WERI-Rb-1 (cell line): ENCODE results near the gene TIGD3.
A peak's percentile ranks its signal among the peaks of the same experiment; 100 is the strongest.

Source experiments
- DNase-seq: peaks from one replicate; pipeline ENCODE4 v3.0.0-alpha.2; 2020
- H3K27ac ChIP-seq: fragments of 250-450 bp; sonication (Bioruptor Pico); 2 replicates; pipeline ENCODE4 v1.5.1; 2020; ENCODE audit warnings: mild to moderate bottlenecking, moderate library complexity
- H3K27me3 ChIP-seq: fragments of 250-450 bp; sonication (Bioruptor Pico); 2 replicates; pipeline ENCODE4 v1.5.1; 2021; ENCODE audit warnings: mild to moderate bottlenecking, low read depth, moderate library complexity; ENCODE audit not compliant: insufficient read depth, severe bottlenecking
- H3K36me3 ChIP-seq: fragments of 250-450 bp; sonication (Bioruptor Pico); 2 replicates; pipeline ENCODE4 v1.5.1; 2020; ENCODE audit warnings: mild to moderate bottlenecking, moderate library complexity
- H3K4me3 ChIP-seq: 2 replicates; pipeline ENCODE4 v1.5.1; 2011; ENCODE audit warnings: low read depth, mild to moderate bottlenecking, control low read depth, low read length
- H3K9me3 ChIP-seq: fragments of 250-450 bp; sonication (Bioruptor Pico); 2 replicates; pipeline ENCODE4 v1.5.1; 2021; ENCODE audit warnings: mild to moderate bottlenecking, moderate library complexity; ENCODE audit not compliant: severe bottlenecking
- TF ChIP-seq, protein P1 (sequence below): IDR thresholded peaks from 2 replicates; pipeline ENCODE4 v1.5.1; 2011; ENCODE audit warnings: low read depth, mild to moderate bottlenecking, control low read depth, inconsistent platforms, low read length

Gene TIGD3

DNA sequence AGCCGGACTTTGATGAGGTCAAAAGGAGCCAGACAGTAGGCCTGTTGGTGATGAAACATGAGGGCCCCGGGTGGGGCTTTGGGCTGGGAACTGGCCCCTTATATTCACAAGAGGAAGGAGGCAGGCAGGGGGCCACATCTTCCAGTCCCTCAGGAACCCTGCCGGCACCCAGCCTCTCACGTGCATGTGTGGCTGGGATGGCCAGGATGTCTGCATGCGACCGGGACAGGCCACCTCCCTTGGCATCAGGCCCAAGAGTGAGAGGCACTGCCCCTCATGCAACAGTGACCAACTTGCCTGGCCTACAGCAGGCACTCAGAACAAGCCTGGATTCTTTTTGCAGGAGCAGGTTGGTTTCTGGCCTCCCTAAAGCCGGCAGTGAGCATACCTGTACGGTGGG lies 22.5 kb downstream of the TIGD3 start:
- H3K27ac ChIP-seq: no peak overlapping the region
- no peak overlapping the region for H3K4me3 ChIP-seq
- no peaks in the 10 kb centered on the region for H3K9me3 ChIP-seq
- no peak for DNase-seq
- H3K27me3 ChIP-seq: no peaks in the 10 kb centered on the region
- H3K36me3 ChIP-seq: no peaks in the 10 kb centered on the region
- TF ChIP-seq, protein P1, sequence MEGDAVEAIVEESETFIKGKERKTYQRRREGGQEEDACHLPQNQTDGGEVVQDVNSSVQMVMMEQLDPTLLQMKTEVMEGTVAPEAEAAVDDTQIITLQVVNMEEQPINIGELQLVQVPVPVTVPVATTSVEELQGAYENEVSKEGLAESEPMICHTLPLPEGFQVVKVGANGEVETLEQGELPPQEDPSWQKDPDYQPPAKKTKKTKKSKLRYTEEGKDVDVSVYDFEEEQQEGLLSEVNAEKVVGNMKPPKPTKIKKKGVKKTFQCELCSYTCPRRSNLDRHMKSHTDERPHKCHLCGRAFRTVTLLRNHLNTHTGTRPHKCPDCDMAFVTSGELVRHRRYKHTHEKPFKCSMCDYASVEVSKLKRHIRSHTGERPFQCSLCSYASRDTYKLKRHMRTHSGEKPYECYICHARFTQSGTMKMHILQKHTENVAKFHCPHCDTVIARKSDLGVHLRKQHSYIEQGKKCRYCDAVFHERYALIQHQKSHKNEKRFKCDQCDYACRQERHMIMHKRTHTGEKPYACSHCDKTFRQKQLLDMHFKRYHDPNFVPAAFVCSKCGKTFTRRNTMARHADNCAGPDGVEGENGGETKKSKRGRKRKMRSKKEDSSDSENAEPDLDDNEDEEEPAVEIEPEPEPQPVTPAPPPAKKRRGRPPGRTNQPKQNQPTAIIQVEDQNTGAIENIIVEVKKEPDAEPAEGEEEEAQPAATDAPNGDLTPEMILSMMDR: no peak

DNA sequence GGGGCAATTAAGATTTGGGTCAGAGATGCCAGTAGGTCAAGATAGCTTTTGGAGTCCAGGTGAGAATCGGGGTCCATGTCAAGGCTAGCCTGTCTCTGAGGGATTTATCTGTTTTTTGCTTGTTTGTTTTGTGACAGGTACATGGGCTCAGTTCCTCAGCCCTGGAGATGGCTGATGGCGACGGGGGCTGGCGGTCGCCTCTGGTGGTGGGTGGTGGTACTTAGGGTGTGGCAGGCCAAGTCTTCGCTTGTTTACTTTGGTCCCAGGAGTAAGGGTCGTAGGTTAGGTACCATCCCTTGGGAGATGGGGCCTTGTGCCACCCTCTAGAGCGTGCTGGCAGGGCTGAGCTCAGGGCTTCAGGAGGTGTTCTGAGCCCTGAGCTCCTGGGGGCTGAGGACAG lies 23.2 kb downstream of the TIGD3 start:
- Histone ChIP-seq H3K27me3 (no peaks in the 10 kb centered on the region), H3K36me3 (no peaks in the 10 kb centered on the region), H3K4me3 (no peak overlapping the region), H3K9me3 (no peaks in the 10 kb centered on the region), H3K27ac (no peak overlapping the region)
- no peak for DNase-seq
- TF ChIP-seq, protein P1: no peak

DNA sequence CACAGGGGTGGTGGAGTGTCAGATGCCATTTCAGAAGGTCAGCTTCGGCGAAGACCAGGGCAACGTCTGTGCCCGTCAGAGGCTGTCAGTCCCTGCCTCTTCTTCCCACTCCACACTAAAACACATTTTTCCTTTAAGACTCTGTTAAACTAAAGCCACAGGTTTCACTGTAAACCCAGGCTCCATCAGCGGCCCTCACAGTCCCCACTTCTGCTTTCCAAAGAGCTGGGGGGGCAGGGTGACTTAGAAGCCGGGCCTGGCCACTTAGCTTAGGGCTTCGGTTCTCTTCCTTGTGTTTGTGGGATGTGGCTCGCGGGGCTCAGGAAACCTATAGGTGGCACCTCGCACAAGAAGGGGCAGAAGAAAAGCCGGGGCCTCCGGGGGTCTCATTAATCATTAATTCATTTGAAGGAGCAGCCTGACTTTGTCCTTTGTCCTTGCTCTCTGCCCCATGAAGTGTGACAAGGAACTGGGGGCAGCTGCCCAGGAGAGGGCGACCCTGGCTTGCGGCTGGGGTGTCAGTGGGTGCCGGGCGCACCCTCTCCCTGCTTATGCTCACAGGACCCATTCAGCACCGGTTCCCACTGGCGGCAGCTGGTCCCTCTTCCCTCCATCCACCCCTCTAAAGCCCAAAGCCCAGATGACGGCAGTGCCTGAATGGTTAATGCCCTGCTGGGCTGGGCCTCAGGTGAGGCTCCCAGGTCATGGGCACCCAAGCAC lies 23.8 kb downstream of the TIGD3 start:
- H3K36me3 ChIP-seq: no peaks in the 10 kb centered on the region
- H3K27ac ChIP-seq: no peak overlapping the region
- TF ChIP-seq, protein P1: peak; percentile 57
- no peaks in the 10 kb centered on the region for H3K9me3 ChIP-seq
- no peak overlapping the region for H3K4me3 ChIP-seq
- peak; percentile 51 for DNase-seq
- no peaks in the 10 kb centered on the region for H3K27me3 ChIP-seq

DNA sequence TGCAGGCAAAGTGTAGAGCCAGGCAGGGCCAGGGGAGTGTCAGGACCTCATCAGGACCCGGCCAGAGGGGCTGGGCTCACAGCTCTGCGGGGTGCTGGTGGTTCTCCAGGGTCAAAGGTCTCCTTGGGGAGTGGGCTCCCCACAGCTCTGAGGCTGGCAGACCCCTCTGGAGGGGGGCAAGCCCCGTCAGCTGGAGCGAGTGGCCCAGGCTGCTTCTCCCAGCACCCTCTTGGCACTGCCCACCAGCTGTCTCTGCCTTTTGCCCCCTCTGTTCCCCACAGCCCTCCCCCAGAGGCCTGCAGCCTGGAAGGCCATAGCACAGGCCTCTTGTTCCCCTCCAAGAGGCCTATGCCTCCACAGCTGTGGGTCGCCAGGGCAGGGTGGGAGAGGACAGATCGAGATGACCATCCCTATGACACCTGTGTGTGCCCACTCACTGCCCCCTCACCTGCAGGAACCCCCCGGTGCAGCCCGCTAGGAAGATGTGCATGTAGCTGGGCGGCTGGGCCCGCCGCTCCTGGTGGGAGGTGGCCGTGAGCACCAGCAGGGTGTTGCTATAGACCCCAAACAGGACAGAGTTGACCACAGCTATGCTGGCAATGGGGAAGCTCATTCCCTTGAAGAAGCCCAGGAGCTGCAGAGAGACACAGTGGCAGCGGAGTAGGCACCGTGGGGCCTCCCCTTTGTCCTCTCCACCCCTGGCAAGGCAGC lies 24.5 kb downstream of the TIGD3 start:
- no peak overlapping the region for H3K27ac ChIP-seq
- no peak overlapping the region for H3K4me3 ChIP-seq
- H3K36me3 ChIP-seq: no peaks in the 10 kb centered on the region
- H3K9me3 ChIP-seq: no peaks in the 10 kb centered on the region
- TF ChIP-seq, protein P1: no peak
- H3K27me3 ChIP-seq: no peaks in the 10 kb centered on the region
- DNase-seq: no peak

DNA sequence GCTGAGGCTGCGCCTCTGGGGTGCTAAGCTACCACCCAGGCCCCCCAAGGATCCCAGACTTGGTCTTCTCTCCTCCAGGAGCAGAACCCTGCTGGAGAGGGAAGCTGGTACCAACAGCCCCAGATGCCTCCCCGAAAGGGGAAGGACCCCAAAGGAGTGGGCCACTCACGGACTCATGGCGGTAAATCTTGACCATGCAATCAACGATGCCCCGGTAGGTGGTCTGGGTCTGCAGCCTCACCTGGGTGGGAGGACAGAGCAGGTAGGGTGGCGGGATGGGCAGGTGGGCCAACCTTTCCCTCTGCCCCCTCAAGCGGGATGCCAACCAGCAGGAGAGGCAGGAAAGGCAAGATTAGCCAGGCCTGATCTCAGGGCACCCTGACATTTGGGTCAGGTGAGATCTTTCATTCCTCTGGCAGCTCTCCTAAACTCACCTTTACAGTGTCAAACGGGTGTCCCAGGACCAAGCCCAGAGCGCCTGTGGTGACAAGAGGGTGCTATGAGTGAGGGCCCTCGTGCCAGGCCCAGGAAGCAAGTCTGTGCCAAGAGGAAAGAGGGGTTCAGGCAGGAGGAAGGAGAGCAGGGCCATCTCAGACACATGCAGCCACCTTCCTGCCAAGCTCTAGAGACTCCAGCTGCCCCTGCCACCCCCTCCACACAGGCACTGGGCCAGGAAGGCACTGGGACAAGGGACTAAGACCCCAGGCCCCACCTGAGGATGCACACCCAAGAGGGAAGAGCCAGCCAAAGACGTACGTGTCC lies 25.3 kb downstream of the TIGD3 start:
- H3K27me3 ChIP-seq: no peaks in the 10 kb centered on the region
- no peak overlapping the region for H3K4me3 ChIP-seq
- no peaks in the 10 kb centered on the region for H3K9me3 ChIP-seq
- TF ChIP-seq, protein P1: no peak
- DNase-seq: no peak
- no peaks in the 10 kb centered on the region for H3K36me3 ChIP-seq
- H3K27ac ChIP-seq: no peak overlapping the region
